Neural progenitor cell (in vitro differentiated cells): ENCODE measurements around the gene FRYL.

Source experiments
- CTCF ChIP-seq: fragments of 200-600 bp; sonication (generic); IDR thresholded peaks from 2 replicates; pipeline ENCODE4 v1.5.1; 2017; ENCODE audit warnings: antibody characterized with exemption, mild to moderate bottlenecking
- EZH2 ChIP-seq: fragments of 200-600 bp; sonication (generic); IDR thresholded peaks from 2 replicates; pipeline ENCODE4 v1.6.1; 2017; ENCODE audit warnings: antibody characterized with exemption, mild to moderate bottlenecking, moderate library complexity
- EZH2phosphoT487 ChIP-seq: fragments of 200-600 bp; sonication (generic); IDR thresholded peaks from 2 replicates; pipeline ENCODE4 v1.6.1; 2017; ENCODE audit warnings: antibody characterized with exemption

GRCh38 chr4:48462363-48462762 lies 317.7 kb downstream of the FRYL start:
- TF ChIP-seq CTCF (no peak), EZH2 (no peak), EZH2phosphoT487 (no peak)
